NCI-H774 (cell line): Measurements from ENCODE around the gene BPHL.
A peak's percentile ranks its signal among the peaks of the same experiment; 100 is the strongest.
"Not testable (repeated sequence)": the region's sequence is repeated elsewhere in the genome, so short reads cannot be mapped to it uniquely, and the experiment has no call there.

ENCODE experiments used
- DNase-seq: peaks from one replicate; lab custom pipeline; 2025; lab: John Stamatoyannopoulos, UW

Gene BPHL

DNA sequence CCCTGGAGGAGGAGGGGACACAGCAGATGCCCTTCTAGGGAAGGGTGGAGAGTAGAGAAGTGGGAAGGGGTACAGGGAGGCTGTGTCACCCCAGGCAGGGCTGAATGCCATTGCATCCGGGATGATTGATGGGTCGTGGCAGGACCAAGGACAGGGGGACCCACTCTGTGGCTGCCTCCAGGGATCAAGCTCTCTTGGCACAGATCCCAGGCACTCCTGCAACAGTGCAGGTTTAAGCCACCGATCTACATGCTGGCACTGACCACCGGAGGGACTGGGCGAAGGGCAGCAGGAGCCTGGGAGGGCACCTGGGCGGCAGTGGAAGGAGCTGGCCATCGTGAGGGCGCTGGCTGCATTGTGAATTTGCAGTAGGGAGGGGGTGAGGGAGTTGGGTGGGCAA is 61.4 kb downstream of the BPHL start:
- DNase-seq, result not testable (repeated sequence)

DNA sequence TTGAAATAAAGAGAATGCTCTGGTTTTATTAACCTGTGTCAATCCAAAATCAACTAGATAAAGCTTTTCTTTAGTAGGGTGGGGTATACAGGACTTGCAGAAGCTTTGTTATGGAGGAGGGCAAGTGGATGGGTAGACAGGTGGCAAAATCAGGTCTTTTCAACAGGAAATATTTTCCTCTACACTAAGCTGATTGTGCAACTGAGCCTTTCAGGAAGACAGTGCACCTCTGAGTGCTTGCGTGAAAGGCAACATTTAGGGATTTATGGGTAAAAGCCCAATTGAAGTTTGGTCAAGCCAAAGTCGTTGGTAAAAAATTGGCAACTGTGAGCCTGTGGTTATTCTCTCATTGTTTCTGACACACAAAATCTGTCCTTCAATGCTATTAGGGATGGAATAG is 62.6 kb downstream of the BPHL start:
- no peak for DNase-seq

DNA sequence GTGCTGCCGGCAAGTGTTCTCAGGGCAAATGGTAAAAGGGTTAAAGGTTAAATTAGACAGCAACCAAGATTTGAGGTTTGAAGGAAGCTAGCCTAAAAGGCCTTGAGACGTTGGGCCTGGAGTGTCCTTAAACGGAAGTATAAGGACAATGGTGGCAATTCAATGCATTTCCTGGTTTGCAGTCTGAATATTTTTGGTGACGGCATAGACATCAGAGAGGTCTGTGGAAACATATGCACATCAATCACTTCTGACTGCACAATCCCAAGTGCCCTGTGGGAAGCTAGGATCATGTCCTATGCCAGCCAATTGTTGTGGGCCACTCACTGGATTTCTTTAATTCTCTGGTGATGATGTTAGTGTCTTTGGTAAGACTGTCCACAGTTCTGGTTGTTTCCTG is 64.6 kb downstream of the BPHL start:
- DNase-seq, result no peak

DNA sequence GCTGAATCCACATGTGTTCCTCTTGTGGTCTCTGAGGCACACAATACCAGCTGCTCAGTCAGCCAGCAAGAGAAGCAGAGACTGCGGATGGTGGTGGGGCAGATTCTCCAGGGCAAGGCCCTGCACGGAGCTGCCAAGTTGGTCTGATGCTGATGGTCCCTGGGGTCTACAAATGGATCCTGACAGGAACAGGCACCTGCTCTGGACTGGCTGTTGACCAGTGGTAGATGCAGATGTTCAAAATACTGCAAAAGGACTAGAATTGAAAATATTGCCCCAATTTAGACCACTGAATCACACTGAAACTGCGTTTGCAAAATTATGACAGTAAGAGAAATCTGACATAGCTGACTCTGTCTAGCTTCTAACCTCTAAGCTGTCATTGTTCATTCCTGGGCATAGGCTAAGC is 68.5 kb downstream of the BPHL start:
- DNase-seq, result no peak

DNA sequence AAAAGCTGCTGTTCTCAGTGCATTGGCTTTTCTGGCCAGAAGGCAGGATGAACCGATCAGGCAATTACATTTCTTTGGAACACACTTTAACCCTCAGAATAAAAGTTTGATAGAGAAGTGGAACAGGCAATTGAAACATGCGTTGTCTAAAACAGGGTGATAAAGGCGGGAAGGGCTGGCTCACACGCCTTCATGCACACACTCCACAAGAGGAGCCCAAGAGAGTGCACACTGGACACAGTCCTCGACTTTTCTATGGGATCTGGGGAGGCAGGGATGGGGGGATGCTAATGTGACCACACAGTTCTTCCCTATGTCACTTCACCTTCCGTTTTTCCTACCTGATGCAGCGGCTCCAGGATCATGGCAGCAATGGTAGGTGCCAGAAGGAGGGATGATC is 69.8 kb downstream of the BPHL start:
- no peak for DNase-seq

DNA sequence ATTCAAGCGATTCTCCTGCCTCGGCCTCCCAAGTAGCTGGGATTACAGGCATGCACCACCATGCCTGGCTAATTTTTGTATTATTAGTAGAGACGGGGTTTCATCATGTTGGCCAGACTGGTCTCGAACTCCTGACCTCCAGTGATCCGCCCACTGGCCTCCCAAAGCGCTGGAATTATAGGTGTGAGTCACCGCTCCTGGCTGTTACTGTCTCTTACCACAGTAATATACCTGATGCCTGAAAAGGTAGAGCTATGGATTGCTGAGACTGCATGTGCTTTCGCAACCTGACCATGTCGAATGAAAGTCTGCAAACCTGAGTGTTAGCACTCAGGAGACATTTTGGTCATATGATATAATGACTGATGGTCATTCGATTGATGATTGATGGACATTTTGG is 70.7 kb downstream of the BPHL start:
- not testable (repeated sequence) for DNase-seq

DNA sequence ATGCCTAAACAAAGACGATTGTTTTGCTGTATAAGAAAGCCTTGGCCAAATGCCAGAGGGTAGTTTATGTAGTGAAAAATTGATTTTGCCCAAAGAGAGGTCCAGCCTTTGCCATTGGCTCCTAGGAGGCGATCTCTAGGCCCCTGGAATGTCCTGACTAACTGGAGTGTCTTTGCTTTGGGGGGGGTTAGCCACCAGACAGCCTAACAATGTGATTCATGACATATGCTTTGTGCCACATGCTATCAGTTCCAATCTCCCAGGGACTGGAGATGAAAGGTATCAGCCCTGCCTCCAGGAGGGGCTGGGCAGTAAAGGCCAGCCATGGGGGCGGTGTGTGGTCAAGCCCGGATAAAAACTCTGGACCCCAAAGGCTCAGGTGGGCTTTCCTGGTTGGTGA is 71.5 kb downstream of the BPHL start:
- no peak for DNase-seq

DNA sequence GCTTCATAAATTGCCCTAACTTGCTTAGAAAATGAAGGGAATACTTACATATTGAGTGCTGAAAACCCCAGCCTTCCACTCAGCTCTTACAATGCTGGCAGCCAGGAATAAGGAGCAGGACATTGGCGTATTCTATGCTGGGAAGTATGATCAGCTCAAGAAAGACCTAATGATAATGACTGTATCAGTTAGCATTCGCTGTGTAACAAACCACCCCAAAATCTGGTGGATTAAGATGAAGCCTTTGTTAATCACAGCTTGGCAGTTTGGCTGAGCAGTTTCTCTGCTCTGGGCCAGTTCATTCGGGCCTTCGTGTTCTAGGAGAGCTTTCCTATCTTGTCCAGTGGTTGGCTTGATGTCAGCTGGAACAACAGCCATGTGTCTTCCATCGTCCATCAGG is 72.3 kb downstream of the BPHL start:
- DNase-seq, result no peak

DNA sequence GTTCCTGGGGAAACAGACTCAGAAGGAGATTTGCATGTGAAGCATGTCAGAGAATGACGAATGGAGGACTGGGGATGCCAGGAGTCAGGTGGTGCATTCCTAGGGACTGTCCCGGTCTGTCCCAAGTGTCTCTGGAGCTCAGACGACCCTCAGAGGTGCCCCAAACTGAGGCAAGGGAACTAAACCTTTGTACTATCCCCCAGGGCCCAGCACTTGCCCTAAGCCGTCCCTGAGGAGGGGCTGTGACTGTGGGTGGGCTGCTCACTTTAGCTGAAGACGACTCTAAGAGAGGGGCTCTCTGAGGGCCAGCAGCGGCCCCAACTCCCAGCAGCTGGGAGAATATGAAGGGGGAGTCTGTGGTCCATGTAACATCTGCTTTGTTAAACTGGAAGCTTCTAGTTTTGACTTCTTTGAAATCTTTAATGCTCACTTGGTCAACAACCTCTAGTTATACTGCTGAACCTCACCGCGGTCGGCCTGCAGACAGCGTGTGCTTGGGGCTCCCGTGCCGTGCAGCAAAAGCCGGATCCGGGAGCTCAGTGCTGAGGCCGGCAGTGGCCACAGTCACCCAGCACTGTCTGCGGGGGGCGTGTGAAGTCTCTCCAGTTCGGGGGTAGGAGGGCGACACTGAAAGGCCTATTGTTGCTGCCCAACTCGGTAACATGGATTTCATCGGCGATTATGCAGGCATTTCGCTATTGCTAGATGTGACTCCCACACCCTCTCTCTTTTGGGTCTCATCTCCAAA is 74.8 kb downstream of the BPHL start:
- DNase-seq, result no peak

DNA sequence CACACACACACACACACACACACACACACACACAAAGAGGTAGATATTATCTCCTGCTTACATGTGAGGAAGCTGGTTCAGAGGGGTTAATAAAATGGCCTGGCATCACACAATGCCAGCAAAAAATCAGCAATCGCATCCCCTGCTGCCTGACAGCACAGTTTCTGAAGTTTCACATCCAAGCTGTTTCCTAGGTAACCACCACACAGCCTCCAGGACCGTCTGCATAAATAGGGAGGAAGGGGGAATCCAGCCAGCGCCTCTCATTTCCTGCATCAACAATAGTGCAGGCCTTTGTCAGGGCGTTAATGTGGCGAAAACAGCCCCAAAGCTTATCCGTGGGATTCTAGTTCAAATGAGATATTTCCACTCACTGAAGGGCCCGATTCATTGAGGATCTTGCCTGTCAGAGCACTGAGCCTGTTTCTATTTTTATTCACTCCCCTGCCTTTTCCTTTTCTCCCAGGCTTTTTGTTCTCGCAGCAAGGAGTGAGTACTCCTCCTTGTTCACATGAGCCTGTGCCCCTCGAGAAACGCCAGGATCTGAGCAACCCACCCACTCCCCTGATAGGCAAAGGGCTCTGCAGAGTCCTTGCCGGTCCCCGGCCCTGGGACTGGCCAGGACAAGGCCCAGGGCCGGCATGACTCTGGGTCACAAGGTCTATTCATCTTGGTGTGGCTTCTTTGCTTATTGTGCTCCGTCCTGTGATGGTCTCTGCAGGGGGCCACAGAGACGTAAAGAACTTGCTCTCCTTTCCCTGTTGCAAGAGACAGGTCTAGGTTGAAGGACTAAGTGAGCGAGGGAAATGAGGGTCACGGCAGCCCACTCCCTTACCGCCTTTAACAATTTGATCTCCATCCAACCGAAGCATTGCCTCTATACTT is 76.3 kb downstream of the BPHL start:
- peak; percentile 11 for DNase-seq

DNA sequence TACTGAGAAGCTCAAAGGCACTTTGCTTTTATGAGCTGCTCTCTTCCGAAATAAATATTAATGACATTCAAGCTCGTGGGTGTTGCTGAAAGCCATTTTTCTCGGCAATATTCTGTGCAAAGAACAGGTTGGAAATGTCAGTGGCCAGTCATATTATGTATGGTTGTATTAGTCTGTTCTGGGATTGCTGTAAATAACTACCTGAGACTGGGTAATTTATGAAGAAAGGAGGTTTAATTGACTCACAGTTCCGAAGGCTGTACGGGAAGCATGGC is 76.8 kb downstream of the BPHL start:
- no peak for DNase-seq

DNA sequence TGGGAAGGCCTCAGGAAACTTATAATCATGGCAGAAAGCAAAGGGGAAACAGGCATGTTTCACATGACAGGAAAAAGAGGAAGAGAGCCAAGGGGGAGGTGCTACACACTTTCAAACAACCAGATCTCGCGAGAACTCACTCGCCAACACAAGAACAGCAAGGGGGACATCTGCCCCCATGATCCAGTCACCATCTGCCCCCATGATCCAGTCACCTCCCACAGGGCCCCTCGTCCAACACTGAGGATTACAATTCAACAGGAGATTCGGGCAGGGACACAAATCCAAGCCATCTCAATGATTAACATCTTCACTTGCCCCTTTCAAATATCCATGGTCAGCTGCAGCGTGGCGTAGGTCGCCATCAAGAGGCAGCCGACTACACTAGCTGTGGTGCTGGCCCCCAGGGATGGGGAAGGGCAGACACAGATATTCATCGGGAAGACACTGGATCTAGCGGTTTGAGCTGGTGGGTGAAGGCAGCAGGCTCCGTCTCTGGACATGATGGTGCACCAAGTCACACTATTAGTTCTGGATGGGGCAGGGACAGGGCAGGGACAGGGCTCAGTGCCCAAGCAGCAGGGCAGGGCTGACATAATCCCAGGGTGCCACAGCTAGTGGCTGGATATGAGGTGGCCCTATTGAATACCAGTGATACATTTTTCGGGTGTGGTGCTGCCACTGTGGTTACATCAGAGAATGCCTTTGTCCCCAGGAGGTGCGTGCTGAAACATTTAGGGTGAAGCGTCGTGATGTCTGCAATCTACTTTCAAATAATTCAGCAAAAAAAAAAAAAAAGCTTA is 77.4 kb downstream of the BPHL start:
- no peak for DNase-seq

DNA sequence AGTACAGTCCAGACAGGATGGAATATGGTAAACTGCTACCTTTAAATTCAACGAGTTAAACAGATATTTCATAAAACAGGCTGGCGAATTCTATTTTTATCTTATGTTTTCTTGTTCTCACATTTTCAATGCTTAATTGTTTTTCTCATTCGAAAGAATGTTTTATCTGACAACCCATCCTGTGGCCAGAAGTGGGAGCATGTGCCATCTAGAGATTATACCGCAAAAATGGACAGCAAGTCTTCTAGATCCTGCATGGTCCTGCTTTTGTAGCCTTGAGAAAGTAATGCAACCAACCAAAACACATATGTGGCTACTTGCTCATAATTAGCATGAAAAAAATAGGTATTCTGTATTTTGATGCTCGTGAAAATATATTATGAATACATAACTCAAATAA is 78.3 kb downstream of the BPHL start:
- no peak for DNase-seq

DNA sequence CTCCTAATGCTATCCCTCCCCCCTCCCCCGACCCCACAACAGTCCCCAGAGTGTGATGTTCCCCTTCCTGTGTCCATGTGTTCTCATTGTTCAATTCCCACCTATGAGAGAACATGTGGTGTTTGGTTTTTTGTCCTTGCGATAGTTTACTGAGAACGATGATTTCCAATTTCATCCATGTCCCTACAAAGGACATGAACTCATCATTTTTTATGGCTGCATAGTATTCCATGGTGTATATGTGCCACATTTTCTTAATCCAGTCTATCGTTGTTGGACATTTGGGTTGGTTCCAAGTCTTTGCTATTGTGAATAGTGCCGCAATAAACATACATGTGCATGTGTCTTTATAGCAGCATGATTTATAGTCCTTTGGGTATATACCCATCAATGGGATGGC is 79.2 kb downstream of the BPHL start:
- not testable (repeated sequence) for DNase-seq

DNA sequence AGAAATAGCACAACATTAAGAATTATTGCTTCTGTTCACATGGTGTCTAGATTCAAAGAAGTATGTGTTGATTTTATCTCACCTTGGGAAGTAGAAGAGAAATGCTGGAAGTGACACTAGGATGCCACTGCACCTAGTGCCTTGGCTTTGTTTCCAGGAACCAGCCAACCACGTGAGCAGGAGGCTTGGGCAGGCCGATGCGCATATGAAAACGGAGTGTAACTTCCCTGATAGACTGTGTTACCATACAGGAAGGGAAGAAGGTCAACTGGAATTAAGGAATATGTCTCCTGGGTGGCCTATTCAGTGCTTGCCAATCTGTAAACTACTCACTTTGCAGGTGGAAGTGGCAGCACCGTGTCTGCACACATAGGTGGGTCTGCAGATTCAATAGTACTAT is 80.9 kb downstream of the BPHL start:
- DNase-seq, result no peak

DNA sequence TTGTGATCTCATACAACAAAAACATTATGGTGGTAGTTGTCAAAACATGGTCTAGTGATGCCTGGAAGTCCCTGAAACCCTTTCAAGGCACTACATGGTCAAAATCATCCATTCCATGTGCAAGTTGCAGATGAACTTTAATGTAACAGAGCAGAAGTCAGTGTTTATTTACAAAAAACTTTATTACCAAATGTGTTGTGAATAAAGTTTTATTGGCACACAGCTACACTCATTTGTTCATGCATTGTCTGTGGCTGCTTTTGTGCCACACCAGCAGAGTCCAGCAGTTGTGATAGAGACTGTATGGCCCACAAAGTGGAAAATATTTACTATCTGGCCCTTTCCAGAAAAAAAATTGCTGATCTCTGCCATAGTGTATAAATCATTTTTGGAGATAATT is 82.2 kb downstream of the BPHL start:
- no peak for DNase-seq

DNA sequence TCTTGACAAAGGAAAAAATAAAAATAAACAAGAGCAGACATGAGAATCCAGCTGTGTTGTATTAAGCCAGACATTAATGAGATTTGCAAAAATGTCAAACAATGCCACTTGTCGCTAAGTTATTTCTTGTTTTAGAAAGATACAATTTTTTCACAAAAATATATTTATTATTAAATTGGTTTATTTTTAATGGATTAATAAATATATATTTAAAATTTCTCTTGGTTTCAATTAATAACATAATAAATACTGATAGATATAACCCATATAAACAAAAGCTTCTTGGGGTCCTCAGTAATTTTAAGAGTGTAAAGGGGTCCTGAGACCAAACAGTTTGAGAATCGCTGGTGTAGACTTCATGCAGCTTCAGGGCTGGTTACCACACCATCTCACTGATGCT is 82.9 kb downstream of the BPHL start:
- DNase-seq, result no peak
